Stimulated activated CD8-positive, alpha-beta memory T cell treated with anti-CD3 and anti-CD28 coated beads, Interleukin-12 subunit alpha, Interleukin-12 subunit beta, amount 100 ng/mL, for 1 hour (primary cell): ENCODE measurements around the gene NR2F1-AS1.

ENCODE experiments used
- DNase-seq: peaks from one replicate; pipeline ENCODE4 v3.0.0-alpha.2; 2020; ENCODE audit warnings: low read depth

NR2F1-AS1 gene

DNA sequence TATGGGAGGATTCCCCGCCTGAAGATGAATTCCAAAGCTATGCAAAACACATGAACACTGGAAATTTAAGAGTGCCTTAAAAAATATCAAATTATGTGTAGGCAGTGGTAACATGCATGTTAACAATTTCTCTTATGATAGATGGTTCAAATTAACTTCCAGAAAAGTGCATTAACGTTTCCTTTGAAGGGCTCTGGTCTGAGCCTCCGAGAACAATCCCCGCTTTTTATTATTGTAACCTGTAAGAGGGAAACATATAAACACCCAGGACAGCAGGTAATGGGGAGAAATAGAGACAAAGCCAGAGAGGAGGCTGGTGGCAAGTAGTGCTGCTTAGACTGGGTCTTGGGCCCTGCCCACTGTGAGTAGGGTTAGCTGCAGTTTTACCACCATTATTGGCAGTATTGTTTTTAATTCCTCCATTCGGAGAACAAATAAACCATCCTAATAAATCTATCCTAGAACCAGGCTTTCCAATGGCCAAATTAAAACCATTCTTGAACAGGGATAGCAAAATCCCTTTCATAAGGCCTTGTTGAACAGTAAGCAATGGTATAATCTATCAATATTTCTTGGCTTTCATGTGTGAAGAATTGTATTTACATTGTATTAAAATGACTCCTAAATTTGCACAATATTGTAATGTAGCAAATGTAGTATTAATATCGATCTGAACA is 8.3 kb upstream of the NR2F1-AS1 start:
- DNase-seq: no peak

- no peak for DNase-seq
These were observed 7.5 kb upstream of the NR2F1-AS1 start for GRCh38 chr5:93588352-93589151.

DNA sequence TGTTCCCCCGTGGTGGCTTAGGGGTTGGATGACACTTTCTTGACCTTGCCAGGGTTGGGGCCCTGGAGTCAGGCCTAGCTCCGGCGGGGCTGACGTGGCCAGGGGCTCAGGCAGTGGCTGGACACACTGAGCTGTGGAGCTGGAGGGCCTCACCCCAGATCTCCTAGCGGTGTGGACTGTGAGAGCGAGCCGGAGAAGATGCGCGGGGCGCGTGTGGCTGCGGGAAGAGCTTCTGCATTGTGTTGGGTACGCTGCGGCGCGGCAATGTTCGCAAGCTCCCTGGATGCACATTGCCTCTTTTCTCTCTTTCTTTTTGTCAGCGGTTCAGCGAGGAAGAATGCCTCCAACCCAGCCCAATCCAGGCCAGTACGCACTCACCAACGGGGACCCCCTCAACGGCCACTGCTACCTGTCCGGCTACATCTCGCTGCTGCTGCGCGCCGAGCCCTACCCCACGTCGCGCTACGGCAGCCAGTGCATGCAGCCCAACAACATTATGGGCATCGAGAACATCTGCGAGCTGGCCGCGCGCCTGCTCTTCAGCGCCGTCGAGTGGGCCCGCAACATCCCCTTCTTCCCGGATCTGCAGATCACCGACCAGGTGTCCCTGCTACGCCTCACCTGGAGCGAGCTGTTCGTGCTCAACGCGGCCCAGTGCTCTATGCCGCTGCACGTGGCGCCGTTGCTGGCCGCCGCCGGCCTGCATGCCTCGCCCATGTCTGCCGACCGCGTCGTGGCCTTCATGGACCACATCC is 6.8 kb upstream of the NR2F1-AS1 start:
- DNase-seq: no peak

DNA sequence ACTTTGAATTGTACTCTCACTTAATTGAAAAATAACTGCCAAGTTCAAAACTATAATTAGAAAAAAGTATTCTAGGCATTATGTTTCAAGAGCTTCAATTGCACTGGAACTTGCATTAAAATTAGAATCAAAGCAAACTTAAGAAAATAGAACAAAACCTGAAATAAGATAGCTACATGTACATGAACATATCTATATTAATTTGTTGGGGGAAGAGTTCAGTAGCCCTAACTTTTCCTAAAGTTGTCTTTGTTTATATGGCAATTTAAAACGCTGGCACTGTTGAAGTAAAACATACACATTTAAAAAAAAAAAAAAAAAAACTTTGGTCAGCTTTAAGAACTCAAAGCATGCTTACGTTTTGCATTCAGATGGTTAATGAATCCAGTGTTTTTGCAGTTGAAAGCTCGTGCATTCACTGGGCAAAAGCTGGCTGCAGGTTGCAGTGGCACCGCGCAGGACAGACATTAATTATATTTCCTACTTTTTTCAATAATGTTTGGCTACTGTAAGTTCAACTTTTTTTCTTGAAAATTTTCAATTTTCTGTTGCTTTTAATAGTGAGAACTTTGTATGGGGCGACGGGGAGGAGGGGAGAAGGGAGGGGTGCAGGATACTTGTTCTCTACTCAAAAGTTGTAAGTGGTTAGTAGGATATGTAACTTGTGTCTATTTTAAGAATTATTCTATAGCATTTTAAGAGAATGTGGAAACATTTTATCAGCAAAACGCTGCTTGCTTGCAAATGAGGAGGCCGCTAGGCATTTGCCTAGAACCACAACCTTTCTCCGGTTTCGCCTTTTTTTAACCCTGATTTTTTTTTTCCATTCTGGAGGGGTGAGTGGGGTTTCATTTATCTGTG is 5.9 kb upstream of the NR2F1-AS1 start:
- DNase-seq: no peak

DNA sequence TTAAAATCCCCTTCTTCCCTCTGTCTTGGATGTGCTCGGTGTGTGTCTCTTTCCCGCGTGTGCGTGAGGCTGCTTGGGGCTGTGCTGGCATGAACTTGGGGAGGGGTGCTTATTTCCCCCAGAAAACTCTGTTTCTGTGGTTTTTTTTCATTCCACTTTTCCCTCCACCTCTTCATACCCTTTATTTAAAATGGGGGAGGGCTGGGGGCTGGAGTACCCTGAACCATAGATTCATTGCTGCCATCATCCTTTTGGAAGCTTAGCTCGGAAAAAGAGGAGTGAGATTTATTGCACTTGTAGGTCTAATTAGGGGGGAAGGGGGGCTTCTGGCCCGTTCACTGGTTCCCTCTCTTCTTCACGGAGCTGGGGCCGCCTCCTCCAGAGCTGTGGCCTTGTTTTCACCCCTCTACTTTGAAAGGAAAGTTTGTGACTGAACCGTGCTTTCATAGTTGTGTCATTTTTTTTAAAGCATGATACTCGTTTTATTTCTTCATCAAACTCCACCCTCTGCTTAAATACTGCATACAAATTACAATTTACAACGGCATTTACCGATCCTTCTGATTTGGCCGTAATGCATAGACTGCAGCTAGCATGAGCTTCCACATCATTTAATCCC is 4.9 kb upstream of the NR2F1-AS1 start:
- no peak for DNase-seq

DNA sequence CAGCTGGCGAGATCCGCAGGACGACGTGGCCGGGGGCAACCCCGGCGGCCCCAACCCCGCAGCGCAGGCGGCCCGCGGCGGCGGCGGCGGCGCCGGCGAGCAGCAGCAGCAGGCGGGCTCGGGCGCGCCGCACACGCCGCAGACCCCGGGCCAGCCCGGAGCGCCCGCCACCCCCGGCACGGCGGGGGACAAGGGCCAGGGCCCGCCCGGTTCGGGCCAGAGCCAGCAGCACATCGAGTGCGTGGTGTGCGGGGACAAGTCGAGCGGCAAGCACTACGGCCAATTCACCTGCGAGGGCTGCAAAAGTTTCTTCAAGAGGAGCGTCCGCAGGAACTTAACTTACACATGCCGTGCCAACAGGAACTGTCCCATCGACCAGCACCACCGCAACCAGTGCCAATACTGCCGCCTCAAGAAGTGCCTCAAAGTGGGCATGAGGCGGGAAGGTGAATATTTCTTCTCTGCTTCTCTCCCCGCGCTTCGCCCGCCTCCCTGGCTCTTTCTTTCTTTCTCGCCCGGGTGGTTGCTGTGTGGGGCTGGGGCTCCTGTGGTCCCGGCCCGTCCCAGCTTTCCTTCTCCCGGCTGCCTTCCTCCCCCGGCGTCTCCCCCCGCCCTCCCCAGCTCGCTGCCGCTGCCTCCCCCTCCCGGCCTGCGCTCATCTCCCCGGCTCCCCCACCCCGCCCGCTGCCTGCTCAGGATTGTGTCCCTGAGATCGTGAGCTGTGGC is 4.2 kb upstream of the NR2F1-AS1 start:
- DNase-seq: no peak

- DNase-seq: no peak
These were observed 3.6 kb upstream of the NR2F1-AS1 start for GRCh38 chr5:93584596-93585040.

GRCh38 chr5:93583768-93584595 is 3.0 kb upstream of the NR2F1-AS1 start:
- no peak for DNase-seq

GRCh38 chr5:93583439-93583767 is 2.4 kb upstream of the NR2F1-AS1 start:
- no peak for DNase-seq

DNA sequence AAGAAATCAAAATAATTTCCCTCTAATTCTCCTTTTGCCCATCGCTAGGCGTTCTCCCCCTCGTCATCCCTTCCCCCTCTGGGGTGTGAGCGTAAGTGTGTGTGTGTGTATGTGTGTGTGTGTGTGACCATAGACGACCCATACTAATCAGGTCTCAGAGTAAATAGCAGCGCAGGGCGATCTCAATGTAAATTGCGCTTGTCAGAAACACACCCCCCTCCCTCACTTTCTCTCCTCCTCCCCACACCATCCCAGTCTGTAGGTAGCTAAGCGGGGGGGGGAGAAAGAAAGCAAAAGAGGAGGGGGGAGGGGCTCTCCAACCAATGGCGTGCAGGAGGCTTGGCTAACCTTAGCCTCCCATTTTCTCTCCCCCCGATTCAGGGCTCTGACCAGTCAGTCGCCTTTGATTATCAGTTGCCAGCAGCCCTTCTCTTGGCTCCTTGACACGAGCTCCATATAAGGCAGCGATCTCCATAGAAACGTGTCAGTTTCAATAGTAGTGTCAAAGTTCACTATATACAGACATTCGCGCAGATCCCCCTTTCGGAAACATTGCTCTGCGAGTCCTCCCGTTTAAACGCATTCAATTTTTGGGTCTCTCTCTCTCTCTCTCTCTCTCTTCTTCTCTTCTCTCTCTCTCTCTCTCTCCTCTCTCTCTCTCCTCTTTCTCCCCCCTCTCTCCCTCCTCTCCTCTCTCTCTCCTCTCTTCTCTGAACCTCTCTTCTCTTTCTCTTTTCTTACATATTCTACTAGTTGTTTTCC is 1.8 kb upstream of the NR2F1-AS1 start, which contains the start of gene NR2F1:
Gene NR2F1, plus strand, starts transcription at position 546 of the 762 bp plus-strand sequence. CDS start 1,802 bp downstream, outside the sequence.
- DNase-seq: no peak

GRCh38 chr5:93582167-93582462 is 1.1 kb upstream of the NR2F1-AS1 start:
- no peak for DNase-seq

GRCh38 chr5:93580063-93580926 is 724 bp downstream of the NR2F1-AS1 start:
- no peak for DNase-seq

GRCh38 chr5:93579692-93580062 is 1.3 kb downstream of the NR2F1-AS1 start:
- DNase-seq: no peak

GRCh38 chr5:93578813-93579691 is 2.0 kb downstream of the NR2F1-AS1 start:
- no peak for DNase-seq

- DNase-seq: no peak
These were observed 2.9 kb downstream of the NR2F1-AS1 start for GRCh38 chr5:93577854-93578812.
